ENCODE results near the gene RPGRIP1L.

- TF ChIP-seq CTCF (IDR thresholded peaks at IDR 0.05; ENCODE audit: control extremely low read depth in 1 of 3, insufficient read depth in 1 of 3, low read depth in 1 of 3, low read length in 3 of 3): no peak
- no peak for TF ChIP-seq GABPA (IDR thresholded peaks at IDR 0.05; ENCODE audit: borderline replicate concordance, insufficient read depth, low read length)
- TF ChIP-seq POLR2AphosphoS5 (IDR thresholded peaks at IDR 0.05; ENCODE audit: low read depth, low read length): no peak
- TF ChIP-seq, protein P1, sequence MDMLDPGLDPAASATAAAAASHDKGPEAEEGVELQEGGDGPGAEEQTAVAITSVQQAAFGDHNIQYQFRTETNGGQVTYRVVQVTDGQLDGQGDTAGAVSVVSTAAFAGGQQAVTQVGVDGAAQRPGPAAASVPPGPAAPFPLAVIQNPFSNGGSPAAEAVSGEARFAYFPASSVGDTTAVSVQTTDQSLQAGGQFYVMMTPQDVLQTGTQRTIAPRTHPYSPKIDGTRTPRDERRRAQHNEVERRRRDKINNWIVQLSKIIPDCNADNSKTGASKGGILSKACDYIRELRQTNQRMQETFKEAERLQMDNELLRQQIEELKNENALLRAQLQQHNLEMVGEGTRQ (IDR thresholded peaks at IDR 0.05; ENCODE audit: low read length): no peak
- no peak for TF ChIP-seq NANOG (IDR thresholded peaks at IDR 0.05; ENCODE audit: insufficient read depth, low read depth, low read length, poor library complexity, severe bottlenecking)
- TF ChIP-seq ATF2 (IDR thresholded peaks at IDR 0.05; ENCODE audit: low read length): no peak
- no peak for TF ChIP-seq EGR1 (IDR thresholded peaks at IDR 0.05; ENCODE audit: borderline replicate concordance, low read depth, low read length)
- no peak for TF ChIP-seq POU5F1 (IDR thresholded peaks at IDR 0.05; ENCODE audit: low read depth, low read length)
Measured at GRCh38 chr16:53662072-53662471, 41.6 kb downstream of the RPGRIP1L start.

All from H1 (cell line).